Motor neuron (in vitro differentiated cells): ENCODE results near the gene PARD3. TPM values are rescaled to one million over a fixed set of nuclear protein-coding genes. Genes with fewer than 3 reads are reported as not detected.

Experiments
- ATAC-seq, 8 experiments: fragments of 200-7000 bp; cut with Tn5 transposase; replicated peaks in 6 of 8; 2 replicates each; pipeline ENCODE4 v1.8.0; 2021; ENCODE audit warnings: mild to moderate bottlenecking in 8 of 8, moderate library complexity in 8 of 8
- H3K27ac ChIP-seq, 2 donors: fragments of 250-450 bp; sonication (Bioruptor Pico); 2 replicates each; pipeline ENCODE4 v1.9.0; 2021; ENCODE audit warnings: antibody characterized with exemption in 2 of 2, mild to moderate bottlenecking in 2 of 2, moderate library complexity in 1 of 2
- H3K4me1 ChIP-seq, 2 donors: fragments of 250-450 bp; sonication (Bioruptor Pico); replicated peaks in 1 of 2; 2 replicates each; pipeline ENCODE4 v1.6.1; 2021; ENCODE audit warnings: antibody characterized with exemption in 2 of 2, mild to moderate bottlenecking in 2 of 2, moderate library complexity in 1 of 2
- H3K4me3 ChIP-seq, 5 donors: fragments of 250-450 bp; sonication (Bioruptor Pico); 2 replicates each; pipeline ENCODE4 v1.9.0; 2021; ENCODE audit warnings: antibody characterized with exemption in 5 of 5, mild to moderate bottlenecking in 5 of 5, moderate library complexity in 4 of 5
- WGBS, 10 experiments: fragments of 450-650 bp; shearing (Covaris generic); methylation state at CpG; one replicate each; pipeline ENCODE4 v1.0.0; 2022; 5-methylcytosine and 5-hydroxymethylcytosine counted together
- in situ Hi-C, 9 experiments: fragments of 400-800 bp; cut with MboI; loops; one replicate each; pipeline ENCODE4 v1.15.0; 2021; ENCODE audit warnings: low sequenced_read_pairs in 9 of 9, low pct_unique_long_range_greater_than_20kb in 2 of 9; ENCODE audit not compliant: unreplicated experiment in 9 of 9
- total RNA-seq, 8 experiments: library from RNA; unstranded; fragments of 300-600 nt; gene quantifications; 2 replicates each; pipeline versions ENCODE4 v1.2.3 to v1.2.4, GENCODE V29; 2022

The PARD3 gene
- total RNA-seq, 8 experiments from 2014 or later = 21.5 to 154 (median 34.0) TPM

GRCh38 chr10:34166823-34167222, 648.3 kb downstream of the PARD3 start:
- Histone ChIP-seq H3K4me1 (peaks cover 0 to 9% of the 10 kb centered on the region in 2 donors), H3K4me3 (no peak overlapping the region), H3K27ac (no peak overlapping the region)
- in situ Hi-C loops = no loop called here
- 64 to 100% (median 83%) methylated on average over 1 to 6 of the region's 6 CpGs; no CpG with 5 or more reads in 1 of the 10 experiments for WGBS, 10 experiments
- ATAC-seq = no peak

- ATAC-seq = no peak
- Histone ChIP-seq H3K4me1 (peaks cover 0 to 9% of the 10 kb centered on the region in 2 donors), H3K27ac (no peak overlapping the region), H3K4me3 (no peak overlapping the region)
- 50 to 100% (median 100%) methylated on average over 1 to 5 of the region's 5 CpGs; no CpG with 5 or more reads in 1 of the 10 experiments for WGBS, 10 experiments
- in situ Hi-C loops = no loop called here
Measured at GRCh38 chr10:34166354-34166753, 648.7 kb downstream of the PARD3 start.

GRCh38 chr10:34164029-34164428, 651.1 kb downstream of the PARD3 start:
- in situ Hi-C loops = no loop called here
- H3K27ac ChIP-seq = no peak overlapping the region
- H3K4me3 ChIP-seq = no peak overlapping the region
- WGBS, 10 experiments = 82 to 100% (median 88%) methylated on average over 2 to 3 of the region's 3 CpGs; no CpG with 5 or more reads in 1 of the 10 experiments
- ATAC-seq = no peak
- peaks cover 0 to 9% of the 10 kb centered on the region in 2 donors for H3K4me1 ChIP-seq

GRCh38 chr10:34163075-34163905, 651.8 kb downstream of the PARD3 start:
- Histone ChIP-seq H3K4me3 (no peak overlapping the region), H3K4me1 (peaks cover 0 to 4% of the 10 kb centered on the region in 2 donors), H3K27ac (no peak overlapping the region)
- WGBS, 10 experiments = 40 to 100% (median 91%) methylated on average over 1 to 11 of the region's 11 CpGs; no CpG with 5 or more reads in 1 of the 10 experiments
- no peak for ATAC-seq
- in situ Hi-C loops = no loop called here

GRCh38 chr10:34161777-34162370, 653.2 kb downstream of the PARD3 start:
- Histone ChIP-seq H3K4me1 (peaks cover 0 to under 1% of the 10 kb centered on the region in 2 donors), H3K27ac (no peak overlapping the region), H3K4me3 (no peak overlapping the region)
- peak in 3 of 8 experiments; percentile 58 to 78 (median 73) for ATAC-seq
- in situ Hi-C loops = no loop called here
- 0 to 100% (median 79%) methylated on average over 2 to 7 of the region's 7 CpGs for WGBS, 10 experiments

- no peak for ATAC-seq
- 83 to 100% (median 95%) methylated on average over 1 to 3 of the region's 3 CpGs; no CpG with 5 or more reads in 3 of the 10 experiments for WGBS, 10 experiments
- Histone ChIP-seq H3K4me1 (no peaks in the 10 kb centered on the region), H3K27ac (no peak overlapping the region), H3K4me3 (no peak overlapping the region)
- in situ Hi-C loops = no loop called here
Measured at GRCh38 chr10:34160595-34160994, 654.5 kb downstream of the PARD3 start.

GRCh38 chr10:34157501-34157900, 657.6 kb downstream of the PARD3 start:
- Histone ChIP-seq H3K27ac (no peak overlapping the region), H3K4me3 (no peak overlapping the region), H3K4me1 (peaks cover 2 to 12% of the 10 kb centered on the region in 2 donors)
- peak in 1 of 8 experiments; percentile 11 for ATAC-seq
- WGBS, 10 experiments = 20 to 100% (median 90%) methylated on average over 1 of the region's 1 CpG; no CpG with 5 or more reads in 1 of the 10 experiments
- in situ Hi-C loops = no loop called here

- Histone ChIP-seq H3K4me1 (peaks cover 2 to 16% of the 10 kb centered on the region in 2 donors), H3K27ac (no peak overlapping the region), H3K4me3 (no peak overlapping the region)
- WGBS, 10 experiments = 8 to 98% (median 83%) methylated on average over 2 to 6 of the region's 6 CpGs; no CpG with 5 or more reads in 2 of the 10 experiments
- in situ Hi-C loops = no loop called here
- ATAC-seq = peak in 6 of 8 experiments; percentile 33 to 80 (median 52)
Measured at GRCh38 chr10:34156781-34157425, 658.2 kb downstream of the PARD3 start.

GRCh38 chr10:34155812-34156211, 659.3 kb downstream of the PARD3 start:
- H3K4me1 ChIP-seq = peaks cover 2 to 16% of the 10 kb centered on the region in 2 donors
- H3K27ac ChIP-seq = no peak overlapping the region
- WGBS, 10 experiments = 57 to 100% (median 94%) methylated on average over 1 to 2 of the region's 3 CpGs; no CpG with 5 or more reads in 2 of the 10 experiments
- no peak for ATAC-seq
- in situ Hi-C loops = no loop called here
- no peak overlapping the region for H3K4me3 ChIP-seq

- 40 to 100% (median 70%) methylated on average over 1 to 5 of the region's 5 CpGs; no CpG with 5 or more reads in 1 of the 10 experiments for WGBS, 10 experiments
- peaks cover 2 to 16% of the 10 kb centered on the region in 2 donors for H3K4me1 ChIP-seq
- H3K27ac ChIP-seq = no peak overlapping the region
- ATAC-seq = peak in 1 of 8 experiments; percentile 7
- in situ Hi-C loops = no loop called here
- no peak overlapping the region for H3K4me3 ChIP-seq
Measured at GRCh38 chr10:34154383-34154900, 660.7 kb downstream of the PARD3 start.

GRCh38 chr10:34153663-34154382, 661.3 kb downstream of the PARD3 start:
- H3K4me3 ChIP-seq = no peak overlapping the region
- no peak overlapping the region for H3K27ac ChIP-seq
- peak in 5 of 8 experiments; percentile 18 to 79 (median 32) for ATAC-seq
- in situ Hi-C loops = no loop called here
- 48 to 91% (median 82%) methylated on average over 2 to 4 of the region's 4 CpGs for WGBS, 10 experiments
- H3K4me1 ChIP-seq = peaks cover 2 to 16% of the 10 kb centered on the region in 2 donors

- WGBS, 10 experiments = 33 to 88% (median 51%) methylated on average over 1 of the region's 1 CpG; no CpG with 5 or more reads in 4 of the 10 experiments
- no peak for ATAC-seq
- no peak overlapping the region for H3K27ac ChIP-seq
- no peak overlapping the region for H3K4me3 ChIP-seq
- in situ Hi-C loops = no loop called here
- H3K4me1 ChIP-seq = peaks cover 2 to 16% of the 10 kb centered on the region in 2 donors
Measured at GRCh38 chr10:34152434-34152833, 662.7 kb downstream of the PARD3 start.
